Measurements from ENCODE around the gene CABP2.
"Not testable (repeated sequence)": the region's sequence is repeated elsewhere in the genome, so short reads cannot be mapped to it uniquely, and the experiment has no call there.

The CABP2 gene

DNA sequence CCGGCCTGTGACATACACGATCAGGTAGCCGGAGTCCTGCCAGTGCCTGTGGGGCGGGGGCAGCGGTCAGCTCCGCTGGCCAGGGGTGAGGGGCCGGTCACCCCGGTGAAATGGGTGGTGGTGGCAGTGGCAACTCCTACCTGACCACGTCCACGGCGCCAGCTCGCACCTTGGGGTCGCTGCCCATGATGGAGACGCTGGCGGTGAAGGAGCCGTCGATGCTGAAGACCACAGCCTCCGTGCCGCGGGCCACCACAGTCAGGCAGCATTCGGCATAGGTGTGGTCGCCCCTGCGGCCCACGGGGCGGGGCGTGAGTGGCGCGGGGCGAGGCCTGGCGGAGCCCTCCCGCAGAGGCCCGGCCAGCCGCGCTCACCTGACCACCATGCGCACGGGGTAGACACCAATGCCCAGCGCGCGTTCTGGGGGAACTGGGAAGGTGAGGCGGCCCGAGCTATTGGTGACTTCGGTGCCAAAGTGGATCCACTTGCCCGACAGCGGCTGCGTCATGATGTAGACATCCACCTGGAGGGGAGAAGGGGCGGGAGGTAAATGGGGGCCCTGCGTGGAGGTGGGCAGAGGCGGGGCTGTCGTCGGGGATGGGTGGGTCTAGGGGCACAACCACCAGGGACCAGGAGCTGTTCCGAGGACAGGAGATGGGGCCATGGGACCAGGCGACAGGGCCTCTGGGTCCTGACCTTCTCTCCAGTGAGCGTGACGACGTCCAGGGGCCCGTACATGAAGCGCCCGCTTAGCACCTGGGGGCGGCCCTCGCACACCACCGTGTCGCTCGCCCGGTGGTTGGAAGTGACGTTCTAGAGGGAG, 29.5 kb downstream of the CABP2 start:
- no peak for DNase-seq

GRCh38 chr11:67492801-67493547, 30.3 kb downstream of the CABP2 start:
- DNase-seq: peak; percentile 65

DNA sequence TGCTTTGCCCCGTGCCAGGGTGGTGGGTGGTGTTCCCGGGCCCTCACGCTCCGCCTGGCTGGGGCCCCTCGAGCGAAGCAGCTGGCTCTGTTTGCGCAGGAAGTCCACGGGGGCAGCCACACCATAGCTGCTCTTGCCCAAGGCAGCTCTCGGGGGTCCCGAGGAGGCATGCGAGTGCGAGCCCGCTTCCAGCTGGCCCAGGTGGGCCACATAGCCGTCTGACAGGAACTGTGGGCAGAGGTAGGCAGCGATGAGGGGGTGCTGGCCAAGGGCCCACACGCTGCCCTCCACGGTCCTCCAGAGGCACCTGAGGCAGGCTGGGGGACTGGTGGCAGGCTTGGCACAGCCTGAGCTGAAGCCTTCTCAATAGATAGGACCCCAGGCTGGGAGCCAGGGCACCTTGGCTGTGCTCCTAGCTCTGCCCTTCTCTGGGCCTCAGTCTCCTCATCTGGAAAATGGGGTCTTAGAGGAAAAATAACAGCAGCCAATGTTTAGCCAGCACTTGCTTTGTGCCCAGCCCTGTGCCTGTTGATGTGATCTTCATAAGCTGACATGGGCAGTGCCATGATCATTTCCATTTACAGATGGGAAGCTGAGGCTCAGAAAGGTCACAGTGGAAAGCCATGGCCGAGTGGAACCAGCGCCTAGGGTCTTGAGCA, 31.0 kb downstream of the CABP2 start:
- no peak for DNase-seq

- DNase-seq: no peak
Measured at GRCh38 chr11:67491276-67492068, 31.8 kb downstream of the CABP2 start.

- DNase-seq: no peak
Measured at GRCh38 chr11:67490727-67491065, 32.5 kb downstream of the CABP2 start.

DNA sequence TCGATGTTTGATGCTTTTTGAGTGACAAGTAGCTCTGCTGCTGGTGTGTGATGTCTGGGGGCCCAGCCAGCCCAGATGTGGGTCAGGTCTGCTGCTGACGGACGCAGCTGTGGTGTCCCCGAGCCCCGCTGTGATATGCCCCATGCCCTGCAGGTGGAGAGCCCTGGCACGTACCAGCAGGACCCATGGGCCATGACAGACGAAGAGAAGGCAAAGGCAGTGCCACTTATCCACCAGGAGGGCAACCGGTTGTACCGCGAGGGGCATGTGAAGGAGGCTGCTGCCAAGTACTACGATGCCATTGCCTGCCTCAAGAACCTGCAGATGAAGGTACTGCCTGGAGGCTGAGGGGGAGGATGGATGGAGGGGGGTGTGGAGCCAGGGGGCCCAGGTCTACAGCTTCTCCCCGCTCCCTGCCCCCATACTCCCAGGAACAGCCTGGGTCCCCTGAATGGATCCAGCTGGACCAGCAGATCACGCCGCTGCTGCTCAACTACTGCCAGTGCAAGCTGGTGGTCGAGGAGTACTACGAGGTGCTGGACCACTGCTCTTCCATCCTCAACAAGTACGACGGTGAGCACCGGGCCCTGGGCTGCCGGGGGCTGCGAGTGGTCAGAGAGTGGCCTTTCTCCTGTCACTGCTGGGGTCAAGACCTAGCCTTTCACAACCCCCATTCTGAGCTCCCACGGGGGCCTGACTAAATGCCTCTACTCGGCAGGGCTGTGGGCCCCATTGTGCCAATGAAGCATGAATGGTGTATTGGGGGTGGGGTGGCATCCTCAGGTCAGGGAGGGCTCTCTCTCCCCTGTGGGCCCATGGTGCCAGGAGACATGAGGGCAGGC, 33.1 kb downstream of the CABP2 start:
- no peak for DNase-seq

DNA sequence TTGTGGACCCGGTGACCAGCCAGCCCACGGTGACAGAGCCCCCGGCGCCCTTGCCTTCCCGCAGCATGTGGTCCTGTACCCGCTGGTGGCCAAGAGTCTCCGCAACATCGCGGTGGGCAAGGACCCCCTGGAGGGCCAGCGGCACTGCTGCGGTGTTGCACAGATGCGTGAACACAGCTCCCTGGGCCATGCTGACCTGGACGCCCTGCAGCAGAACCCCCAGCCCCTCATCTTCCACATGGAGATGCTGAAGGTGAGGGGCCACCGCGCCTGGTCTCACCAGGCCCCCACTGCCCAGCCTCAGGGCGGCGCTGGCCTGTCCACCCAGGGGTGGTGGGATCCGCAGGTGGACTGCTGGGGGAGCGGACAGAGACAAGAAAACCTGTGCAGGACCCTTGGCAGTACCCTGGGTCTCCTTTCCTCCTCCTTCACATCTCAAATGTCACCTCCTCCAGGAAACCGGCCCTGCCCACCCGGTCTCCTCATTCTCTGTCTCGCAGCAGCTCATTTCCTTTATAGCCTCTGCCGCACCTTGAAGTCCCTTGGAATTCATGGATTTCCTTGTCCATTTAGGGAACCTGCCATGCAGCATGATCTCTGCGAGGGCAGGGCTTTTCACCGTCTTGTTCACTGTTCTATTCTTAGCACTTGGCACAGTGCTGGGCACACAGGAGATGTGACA, 33.9 kb downstream of the CABP2 start:
- DNase-seq: no peak

- DNase-seq: peak; percentile 76
Measured at GRCh38 chr11:67486481-67487195, 36.6 kb downstream of the CABP2 start.

DNA sequence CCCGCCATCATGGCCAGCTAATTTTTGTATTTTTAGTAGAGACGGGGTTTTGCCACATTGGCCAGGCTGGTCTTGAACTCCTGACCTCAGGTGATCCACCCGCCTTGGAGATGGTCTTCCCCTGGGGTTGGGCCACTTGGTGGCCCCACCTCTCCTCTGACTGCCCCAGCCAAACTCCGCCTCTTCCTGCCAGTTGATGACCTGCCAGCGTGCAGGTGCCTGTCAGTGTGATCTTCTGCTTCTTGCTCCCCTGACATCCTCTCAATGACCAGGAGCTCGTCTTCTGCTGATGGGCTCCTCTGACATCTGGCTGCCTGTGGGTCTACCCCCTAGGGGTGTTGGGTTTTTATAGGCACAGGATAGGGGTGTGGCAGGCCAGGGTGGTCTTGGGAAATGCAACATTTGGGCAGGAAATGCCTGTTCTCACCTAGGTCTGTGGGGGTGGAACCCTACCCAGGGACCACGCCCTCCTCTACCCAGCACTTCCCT, 37.3 kb downstream of the CABP2 start:
- peak; percentile 84 for DNase-seq

DNA sequence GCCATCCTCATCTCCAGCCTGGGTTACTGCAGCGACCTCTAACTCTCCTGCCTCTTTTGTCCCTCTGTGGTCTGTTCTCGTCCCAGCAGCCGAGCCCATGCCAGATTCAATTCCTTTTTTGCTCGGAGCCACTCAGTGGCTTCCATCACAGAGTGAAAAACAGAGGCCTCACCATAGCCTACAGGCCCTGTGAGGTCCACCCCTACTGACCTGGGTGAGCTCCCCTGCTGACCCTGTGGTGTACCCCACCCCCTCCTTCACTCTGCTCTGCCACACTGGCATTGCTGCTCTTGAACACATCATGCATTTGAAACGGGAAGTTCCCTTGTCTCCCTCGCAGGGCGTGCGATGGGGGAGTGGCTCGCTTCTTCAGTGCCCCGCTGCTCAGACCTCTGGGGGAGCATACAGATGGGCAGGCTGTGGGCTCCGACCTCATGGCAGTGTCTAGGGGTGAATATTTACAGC, 38.4 kb downstream of the CABP2 start:
- peak; percentile 86 for DNase-seq

- peak; percentile 78 for DNase-seq
Measured at GRCh38 chr11:67483831-67484665, 39.2 kb downstream of the CABP2 start.

- peak; percentile 96 for DNase-seq
Measured at GRCh38 chr11:67482827-67483798, 40.1 kb downstream of the CABP2 start, which contains the start of gene AIP. Gene AIP, plus strand, starts transcription at chr11:67483026. Its CDS starts 133 bp downstream, at chr11:67483159.

GRCh38 chr11:67482275-67482826, 40.9 kb downstream of the CABP2 start:
- DNase-seq: no peak

DNA sequence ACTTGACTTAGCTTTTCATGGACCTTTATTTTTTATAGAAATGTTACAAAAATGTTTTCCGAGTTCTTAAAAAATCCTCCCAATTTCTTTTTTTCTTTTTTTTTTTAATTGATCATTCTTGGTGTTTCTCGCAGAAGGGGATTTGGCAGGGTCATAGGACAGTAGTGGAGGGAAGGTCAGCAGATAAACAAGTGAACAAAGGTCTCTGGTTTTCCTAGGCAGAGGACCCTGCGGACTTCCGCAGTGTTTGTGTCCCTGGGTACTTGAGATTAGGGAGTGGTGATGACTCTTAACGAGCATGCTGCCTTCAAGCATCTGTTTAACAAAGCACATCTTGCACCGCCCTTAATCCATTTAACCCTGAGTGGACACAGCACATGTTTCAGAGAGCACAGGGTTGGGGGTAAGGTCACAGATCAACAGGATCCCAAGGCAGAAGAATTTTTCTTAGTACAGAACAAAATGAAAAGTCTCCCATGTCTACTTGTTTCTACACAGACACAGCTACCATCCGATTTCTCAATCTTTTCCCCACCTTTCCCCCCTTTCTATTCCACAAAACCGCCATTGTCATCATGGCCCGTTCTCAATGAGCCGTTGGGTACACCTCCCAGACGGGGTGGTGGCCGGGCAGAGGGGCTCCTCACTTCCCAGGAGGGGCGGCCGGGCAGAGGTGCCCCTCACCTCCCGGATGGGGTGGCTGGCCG, 45.7 kb downstream of the CABP2 start:
- not testable (repeated sequence) for DNase-seq

DNA sequence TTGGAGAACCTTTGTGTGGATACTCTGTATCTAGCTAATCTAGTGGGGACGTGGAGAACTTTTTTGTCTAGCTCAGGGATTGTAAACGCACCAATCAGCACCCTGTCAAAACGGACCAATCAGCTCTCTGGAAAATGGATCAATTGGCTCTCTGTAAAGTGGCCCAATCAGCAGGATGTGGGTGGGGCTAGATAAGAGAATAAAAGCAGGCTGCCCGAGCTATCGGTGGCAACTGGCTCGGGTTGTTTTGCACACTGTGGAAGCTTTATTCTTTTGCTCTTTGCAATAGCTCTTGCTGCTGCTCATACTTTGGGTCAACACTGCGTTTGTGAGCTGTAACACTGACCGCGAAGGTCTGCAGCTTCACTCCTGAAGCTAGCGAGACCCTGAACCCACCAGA, 46.6 kb downstream of the CABP2 start:
- DNase-seq: not testable (repeated sequence)

DNA sequence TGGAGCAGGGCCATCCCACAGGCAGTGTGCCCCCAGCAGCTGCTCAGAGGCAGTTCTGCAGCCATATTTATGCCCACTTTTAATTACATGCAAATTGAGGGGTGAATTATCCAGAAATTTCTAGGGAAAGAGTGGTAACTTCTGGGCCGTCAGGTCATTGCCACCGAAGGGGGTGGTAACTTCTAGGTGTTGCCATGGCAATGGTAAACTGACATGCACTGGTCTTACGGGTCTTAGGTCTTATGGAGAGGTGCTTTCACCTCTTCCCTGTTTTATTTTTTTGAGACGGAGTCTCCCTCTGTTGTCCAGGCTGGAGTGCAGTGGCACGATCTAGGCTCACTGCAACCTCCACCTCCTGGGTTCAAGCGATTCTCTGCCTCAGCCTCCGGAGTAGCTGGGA, 50.4 kb downstream of the CABP2 start:
- DNase-seq: no peak

Measured in activated CD8-positive, alpha-beta memory T cell treated with anti-CD3 and anti-CD28 coated beads, Interleukin-2, amount 50 U/mL, for 48 hours (primary cell).